Effector memory CD4-positive, alpha-beta T cell (primary cell): ENCODE results near the gene ADSS1.

Experiments
- DNase-seq, 3 donors: peaks; one replicate each; pipeline ENCODE4 v3.0.0-alpha.2; 2020
- H3K27ac ChIP-seq: 2 replicates; pipeline ENCODE4 v1.7.0; 2013; ENCODE audit warnings: mild to moderate bottlenecking, low read length, moderate library complexity; ENCODE audit not compliant: insufficient read depth, poor library complexity, severe bottlenecking
- H3K27me3 ChIP-seq: replicated peaks from 2 replicates; pipeline ENCODE4 v1.7.0; 2013; ENCODE audit warnings: mild to moderate bottlenecking, low read length; ENCODE audit not compliant: insufficient read depth, control insufficient read depth, poor library complexity, severe bottlenecking
- H3K36me3 ChIP-seq: 2 replicates; pipeline ENCODE4 v1.7.0; 2013; ENCODE audit warnings: mild to moderate bottlenecking, low read length, moderate library complexity; ENCODE audit not compliant: control insufficient read depth, insufficient read depth
- H3K4me1 ChIP-seq: 2 replicates; pipeline ENCODE4 v1.7.0; 2013; ENCODE audit warnings: low read length, mild to moderate bottlenecking; ENCODE audit not compliant: control insufficient read depth, insufficient read depth, poor library complexity, severe bottlenecking
- H3K4me3 ChIP-seq: 2 replicates; pipeline ENCODE4 v1.7.0; 2013; ENCODE audit warnings: low read length, low read depth, mild to moderate bottlenecking; ENCODE audit not compliant: insufficient read depth, poor library complexity, severe bottlenecking
- H3K9me3 ChIP-seq: 2 replicates; pipeline ENCODE4 v1.7.0; 2013; ENCODE audit warnings: mild to moderate bottlenecking, low read length, moderate library complexity; ENCODE audit not compliant: control insufficient read depth

The ADSS1 gene

GRCh38 chr14:104783484-104784217 is 59.6 kb downstream of the ADSS1 start:
- H3K4me3 ChIP-seq: no peak overlapping the region
- H3K27me3 ChIP-seq: no peaks in the 10 kb centered on the region
- no peak overlapping the region for H3K27ac ChIP-seq
- peaks cover 20% of the 10 kb centered on the region for H3K4me1 ChIP-seq
- DNase-seq: no peak
- H3K9me3 ChIP-seq: no peaks in the 10 kb centered on the region
- H3K36me3 ChIP-seq: no peaks in the 10 kb centered on the region

GRCh38 chr14:104784218-104784568 is 60.2 kb downstream of the ADSS1 start:
- Histone ChIP-seq H3K27me3 (no peaks in the 10 kb centered on the region), H3K4me3 (no peak overlapping the region), H3K9me3 (no peaks in the 10 kb centered on the region), H3K27ac (no peak overlapping the region), H3K4me1 (peaks cover 20% of the 10 kb centered on the region), H3K36me3 (peaks cover 1% of the 10 kb centered on the region)
- DNase-seq: no peak

GRCh38 chr14:104784846-104785707 is 61.0 kb downstream of the ADSS1 start:
- DNase-seq: no peak
- H3K4me1 ChIP-seq: peaks cover 20% of the 10 kb centered on the region
- no peaks in the 10 kb centered on the region for H3K27me3 ChIP-seq
- H3K36me3 ChIP-seq: peaks cover 9% of the 10 kb centered on the region
- no peaks in the 10 kb centered on the region for H3K9me3 ChIP-seq
- no peak overlapping the region for H3K4me3 ChIP-seq
- no peak overlapping the region for H3K27ac ChIP-seq

GRCh38 chr14:104785708-104786080 is 61.7 kb downstream of the ADSS1 start:
- H3K27me3 ChIP-seq: no peaks in the 10 kb centered on the region
- no peak overlapping the region for H3K4me3 ChIP-seq
- peaks cover 20% of the 10 kb centered on the region for H3K4me1 ChIP-seq
- no peak overlapping the region for H3K27ac ChIP-seq
- DNase-seq: no peak
- H3K36me3 ChIP-seq: peaks cover 14% of the 10 kb centered on the region
- H3K9me3 ChIP-seq: no peaks in the 10 kb centered on the region

GRCh38 chr14:104786091-104786586 is 62.1 kb downstream of the ADSS1 start:
- Histone ChIP-seq H3K27ac (no peak overlapping the region), H3K4me1 (peaks cover 24% of the 10 kb centered on the region), H3K36me3 (peaks cover 19% of the 10 kb centered on the region)

GRCh38 chr14:104786726-104787675 is 63.0 kb downstream of the ADSS1 start:
- Histone ChIP-seq H3K4me1 (peaks cover 26% of the 10 kb centered on the region), H3K4me3 (no peak overlapping the region), H3K27ac (no peak overlapping the region), H3K27me3 (no peaks in the 10 kb centered on the region), H3K9me3 (no peaks in the 10 kb centered on the region), H3K36me3 (peaks cover 27% of the 10 kb centered on the region)
- DNase-seq: no peak

More at GRCh38 chr14:104786091-104786586, 62.1 kb downstream of the ADSS1 start:
- DNase-seq: no peak
- Histone ChIP-seq H3K9me3 (no peaks in the 10 kb centered on the region), H3K27me3 (no peaks in the 10 kb centered on the region), H3K4me3 (no peak overlapping the region)

- Histone ChIP-seq H3K4me1 (peaks cover 27% of the 10 kb centered on the region), H3K9me3 (no peaks in the 10 kb centered on the region), H3K36me3 (peaks cover 27% of the 10 kb centered on the region), H3K4me3 (no peak overlapping the region), H3K27ac (no peak overlapping the region), H3K27me3 (no peaks in the 10 kb centered on the region)
- DNase-seq: no peak
Measured at GRCh38 chr14:104787736-104788135, 63.7 kb downstream of the ADSS1 start.

- DNase-seq: no peak
- Histone ChIP-seq H3K9me3 (no peaks in the 10 kb centered on the region), H3K4me3 (no peak overlapping the region), H3K27ac (no peak overlapping the region), H3K27me3 (no peaks in the 10 kb centered on the region), H3K36me3 (peaks cover 27% of the 10 kb centered on the region), H3K4me1 (peaks cover 31% of the 10 kb centered on the region)
Measured at GRCh38 chr14:104788161-104788818, 64.3 kb downstream of the ADSS1 start.

GRCh38 chr14:104788873-104789663 is 65.0 kb downstream of the ADSS1 start:
- Histone ChIP-seq H3K36me3 (peaks cover 27% of the 10 kb centered on the region), H3K4me3 (no peak overlapping the region), H3K27me3 (no peaks in the 10 kb centered on the region), H3K9me3 (no peaks in the 10 kb centered on the region), H3K27ac (no peak overlapping the region), H3K4me1 (peaks cover 39% of the 10 kb centered on the region)
- no peak for DNase-seq
